ENCODE data around the gene TRIM59. TPM values are rescaled to one million over a fixed set of nuclear protein-coding genes. Genes with fewer than 3 reads are reported as not detected.

TRIM59 gene
- total RNA-seq = 7.7 and 20.2 TPM in 2 replicates

GRCh38 chr3:160449636-160450598, at the start of gene TRIM59:
TRIM59 (minus strand) TSS chr3:160449786; CDS start chr3:160439183, 10,603 bp downstream.

GRCh38 chr3:160399125-160400029, 50.2 kb downstream of the TRIM59 start, which contains the start of the genes IFT80 and SMC4:
IFT80 (minus strand) TSS chr3:160399225; CDS start chr3:160384600, 14,625 bp downstream.
SMC4 (plus strand) TSS chr3:160399650; CDS start chr3:160400827, 1,177 bp downstream.

Other genes starting within 250 kb of the TRIM59 start
- gene C3orf80, start 224.4 kb downstream of the TRIM59 start, total RNA-seq = 3.6 and 7.1 TPM in 2 replicates
- gene IFT80, start 50.6 kb downstream of the TRIM59 start, total RNA-seq = 61.2 and 63.7 TPM in 2 replicates
- 22.3 and 63.9 TPM in 2 replicates for gene SMC4, start 50.1 kb downstream of the TRIM59 start, total RNA-seq
- gene KPNA4, start 115.8 kb upstream of the TRIM59 start, total RNA-seq = 34.4 and 53.4 TPM in 2 replicates
- gene ARL14, start 227.4 kb upstream of the TRIM59 start, total RNA-seq = not detected in 2 replicates

Data from smooth muscle cell of the umbilical artery (primary cell).